Muscle of arm (tissue), 14 donors: Measurements from ENCODE around the gene SMC4. TPM values are rescaled to one million over a fixed set of nuclear protein-coding genes. Genes with fewer than 3 reads are reported as not detected.
"Not testable (repeated sequence)": the region's sequence is repeated elsewhere in the genome, so short reads cannot be mapped to it uniquely, and the experiment has no call there.

Experiments
- DNase-seq: peaks from one replicate; pipeline ENCODE4 v3.0.0-alpha.2; 2013
- long read RNA-seq, 11 donors: transcript quantifications; one replicate each; lab custom pipeline, GENCODE V29; 2026
- polyA plus RNA-seq, 12 donors: library from polyadenylated mRNA; unstranded; fragments of 120-200 nt; gene quantifications; one replicate each; pipeline ENCODE4 v1.2.1, GENCODE V29; 2013; ENCODE audit not compliant: insufficient read length in 12 of 12

The SMC4 gene
- 100 to 1,000 TPM in 3 of 12 donors, 10 to 100 TPM in 8, not detected in 1; 45.3 to 156 (median 89.3) TPM for polyA plus RNA-seq
- long read RNA-seq, donor 1, partial matches to known transcripts, result 7 of 13 reads
- long read RNA-seq, donor 1, other reads (novel, unspliced or antisense), result 0 of 13 reads
- long read RNA-seq, donor 2, full-length matches to known transcripts, result 3 of 10 reads
- long read RNA-seq, donor 2, partial matches to known transcripts, result 7 of 10 reads
- long read RNA-seq, donor 2, other reads (novel, unspliced or antisense), result 0 of 10 reads
- long read RNA-seq, donor 3, partial matches to known transcripts, result 6 of 8 reads
- long read RNA-seq, donor 3, other reads (novel, unspliced or antisense), result 0 of 8 reads
- long read RNA-seq, donor 4, partial matches to known transcripts, result 0 of 1 reads
- long read RNA-seq, donor 4, other reads (novel, unspliced or antisense), result 0 of 1 reads
- long read RNA-seq, donor 5, full-length matches to known transcripts, result 4 of 52 reads
- long read RNA-seq, donor 5, partial matches to known transcripts, result 48 of 52 reads
- long read RNA-seq, donor 5, other reads (novel, unspliced or antisense), result 0 of 52 reads
- long read RNA-seq, donor 6, full-length matches to known transcripts, result 3 of 3 reads
- long read RNA-seq, donor 6, partial matches to known transcripts, result 0 of 3 reads
- long read RNA-seq, donor 6, other reads (novel, unspliced or antisense), result 0 of 3 reads
- long read RNA-seq, donor 7, partial matches to known transcripts, result 5 of 7 reads
- long read RNA-seq, donor 7, other reads (novel, unspliced or antisense), result 0 of 7 reads
- long read RNA-seq, donor 8, full-length matches to known transcripts, result 4 of 29 reads
- long read RNA-seq, donor 8, partial matches to known transcripts, result 25 of 29 reads
- long read RNA-seq, donor 8, other reads (novel, unspliced or antisense), result 0 of 29 reads
- long read RNA-seq, donor 9, full-length matches to known transcripts, result 4 of 4 reads
- long read RNA-seq, donor 9, partial matches to known transcripts, result 0 of 4 reads
- long read RNA-seq, donor 9, other reads (novel, unspliced or antisense), result 0 of 4 reads
- long read RNA-seq, donor 10, full-length matches to known transcripts, result 2 of 16 reads
- long read RNA-seq, donor 10, partial matches to known transcripts, result 14 of 16 reads
- long read RNA-seq, donor 10, other reads (novel, unspliced or antisense), result 0 of 16 reads
- long read RNA-seq, donor 11, partial matches to known transcripts, result 30 of 31 reads
- long read RNA-seq, donor 11, other reads (novel, unspliced or antisense), result 0 of 31 reads

DNA sequence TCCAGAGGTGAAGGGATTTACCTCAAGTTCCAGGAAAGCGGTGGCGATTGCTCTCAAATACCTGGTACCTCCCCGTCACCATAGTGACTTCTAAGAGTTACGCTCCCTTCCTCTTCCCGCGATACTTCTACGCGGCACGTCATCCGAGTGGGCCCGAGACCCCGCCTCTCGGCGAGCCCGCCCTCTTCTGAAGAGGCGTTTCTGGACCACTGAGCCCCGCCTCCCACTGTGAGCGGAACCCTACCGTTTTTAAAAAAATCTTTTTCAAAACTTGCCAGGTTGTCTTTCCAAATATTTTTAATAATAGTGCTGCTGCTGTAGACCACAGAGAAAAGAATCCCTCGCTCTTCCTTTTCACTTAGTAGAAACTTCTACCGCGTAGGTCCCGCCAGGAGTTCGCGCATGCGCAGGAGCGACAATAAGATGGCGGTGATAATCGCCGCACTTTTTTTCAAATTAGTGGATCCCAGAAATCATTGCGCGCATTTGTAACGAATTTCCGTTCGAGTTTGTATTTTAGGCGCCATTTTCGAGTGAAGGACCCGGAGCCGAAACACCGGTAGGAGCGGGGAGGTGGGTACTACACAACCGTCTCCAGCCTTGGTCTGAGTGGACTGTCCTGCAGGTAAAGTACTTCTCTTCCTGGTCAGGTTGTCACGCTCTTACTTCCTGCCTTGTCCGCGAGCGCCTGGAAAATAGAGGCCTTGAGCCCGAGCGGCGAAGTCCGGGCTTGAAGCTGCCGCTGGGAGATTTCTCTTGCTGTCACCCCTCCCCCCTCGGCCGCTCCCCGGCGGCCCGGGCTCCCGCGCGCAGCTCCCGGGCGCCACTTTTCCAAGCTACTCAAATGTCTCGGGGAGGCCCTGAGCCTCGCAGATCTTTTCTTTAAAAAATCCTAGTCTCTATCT lies at the start of gene SMC4, which contains the start of gene IFT80:
TSS of gene SMC4 (plus strand) at position 526 of the 905 bp plus-strand sequence. CDS start 1,177 bp downstream, outside the sequence.
TSS of gene IFT80 (minus strand) at position 101 of the 905 bp plus-strand sequence. CDS start 14,625 bp downstream, outside the sequence.
- DNase-seq, result peak; percentile 97

DNA sequence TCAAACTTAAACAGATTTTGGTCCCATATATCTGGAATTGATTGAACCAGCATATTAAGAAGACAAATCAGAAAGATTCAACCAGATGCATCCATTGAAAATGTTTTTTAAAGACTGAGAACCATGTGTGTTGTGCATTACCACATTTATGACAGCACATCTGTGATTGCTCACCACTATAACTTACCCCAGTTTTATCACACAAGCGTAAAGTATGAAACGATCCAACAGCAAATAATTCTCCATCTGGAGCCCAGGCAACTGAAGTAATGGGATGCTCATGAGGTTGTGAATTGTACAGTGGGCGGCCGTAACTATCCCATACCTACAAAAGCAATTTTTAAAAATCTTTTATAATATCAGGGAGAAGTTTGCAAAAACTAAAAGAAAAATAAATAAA lies 43.6 kb upstream of the SMC4 start:
- no peak for DNase-seq

DNA sequence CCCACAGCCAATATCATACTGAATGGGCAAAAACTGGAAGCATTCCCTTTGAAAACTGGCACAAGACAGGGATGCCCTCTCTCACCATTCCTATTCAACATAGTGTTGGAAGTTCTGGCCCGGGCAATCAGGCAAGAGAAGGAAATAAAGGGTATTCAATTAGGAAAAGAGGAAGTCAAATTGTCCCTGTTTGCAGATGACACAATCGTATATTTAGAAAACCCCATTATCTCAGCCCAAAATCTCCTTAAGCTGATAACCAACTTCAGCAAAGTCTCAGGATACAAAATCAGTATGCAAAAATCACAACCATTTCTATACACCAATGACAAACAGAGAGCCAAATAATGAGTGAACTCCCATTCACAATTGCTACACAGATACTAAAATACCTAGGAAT lies 36.6 kb upstream of the SMC4 start:
- DNase-seq, result not testable (repeated sequence)

DNA sequence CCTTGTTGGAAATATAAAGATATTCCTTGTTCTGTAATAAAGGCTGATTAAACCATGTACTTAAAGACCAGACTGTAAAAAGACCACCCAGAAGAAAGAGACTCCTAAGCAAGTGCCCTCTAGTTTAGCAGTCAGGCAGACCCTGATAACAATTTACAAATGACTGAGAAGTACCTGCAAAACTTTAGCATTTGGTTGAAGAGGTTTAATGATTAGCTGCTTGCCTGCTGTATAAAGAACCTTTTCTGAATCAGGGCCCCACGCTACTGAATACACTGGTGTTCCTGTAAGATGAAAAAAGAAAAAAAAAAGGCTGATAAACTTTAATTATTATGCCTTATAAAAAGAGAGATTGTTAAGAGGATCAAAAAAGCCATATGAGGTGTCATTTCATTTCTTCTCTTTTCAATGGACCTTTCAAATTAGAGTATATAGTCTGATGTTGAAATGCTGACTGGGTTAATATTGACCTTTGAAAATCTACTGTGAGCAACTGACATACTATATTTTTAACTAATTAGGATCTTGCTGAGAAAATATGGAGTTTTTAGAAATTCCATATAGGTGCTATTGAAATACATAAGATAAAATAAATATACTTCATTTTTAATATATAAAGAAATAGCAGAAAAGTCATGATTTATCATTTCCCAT lies 33.5 kb upstream of the SMC4 start:
- DNase-seq, result no peak

DNA sequence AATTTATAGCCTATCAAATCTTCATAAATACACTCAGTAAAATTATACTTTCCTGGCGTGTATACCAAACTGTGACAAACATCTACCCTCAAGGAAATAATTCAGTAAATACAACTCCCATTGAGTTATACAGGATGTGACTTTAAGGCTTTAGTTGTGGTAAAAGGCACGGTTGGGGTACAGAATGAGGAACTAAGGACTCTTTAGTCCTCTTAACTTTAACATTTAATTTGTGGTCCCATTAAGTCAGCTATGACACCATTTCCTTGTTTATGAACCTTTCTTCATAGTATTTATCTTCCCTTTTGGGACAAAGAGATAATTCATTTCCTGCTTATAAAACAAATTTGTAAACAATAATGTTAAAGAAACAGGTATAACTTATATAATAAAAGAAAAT lies 30.6 kb upstream of the SMC4 start:
- DNase-seq, result no peak

DNA sequence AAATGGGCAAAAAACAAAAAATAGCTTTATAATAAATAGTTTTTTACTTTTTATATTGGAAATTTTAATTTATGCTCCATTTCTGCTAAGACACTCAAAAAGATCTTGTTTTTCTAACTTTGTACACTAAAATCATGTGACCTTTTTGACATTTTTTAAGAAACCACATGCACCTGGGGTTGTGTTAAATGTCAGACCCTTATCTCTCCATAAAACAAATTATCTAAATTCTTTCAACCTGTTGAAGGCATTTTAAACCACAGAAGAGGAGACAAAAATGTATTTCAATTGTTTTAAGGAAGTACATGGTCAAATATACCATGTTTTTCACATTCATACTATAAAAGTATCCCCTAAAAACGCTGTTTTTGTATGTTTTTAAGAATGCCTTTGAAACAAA lies 29.7 kb upstream of the SMC4 start:
- DNase-seq, result no peak

DNA sequence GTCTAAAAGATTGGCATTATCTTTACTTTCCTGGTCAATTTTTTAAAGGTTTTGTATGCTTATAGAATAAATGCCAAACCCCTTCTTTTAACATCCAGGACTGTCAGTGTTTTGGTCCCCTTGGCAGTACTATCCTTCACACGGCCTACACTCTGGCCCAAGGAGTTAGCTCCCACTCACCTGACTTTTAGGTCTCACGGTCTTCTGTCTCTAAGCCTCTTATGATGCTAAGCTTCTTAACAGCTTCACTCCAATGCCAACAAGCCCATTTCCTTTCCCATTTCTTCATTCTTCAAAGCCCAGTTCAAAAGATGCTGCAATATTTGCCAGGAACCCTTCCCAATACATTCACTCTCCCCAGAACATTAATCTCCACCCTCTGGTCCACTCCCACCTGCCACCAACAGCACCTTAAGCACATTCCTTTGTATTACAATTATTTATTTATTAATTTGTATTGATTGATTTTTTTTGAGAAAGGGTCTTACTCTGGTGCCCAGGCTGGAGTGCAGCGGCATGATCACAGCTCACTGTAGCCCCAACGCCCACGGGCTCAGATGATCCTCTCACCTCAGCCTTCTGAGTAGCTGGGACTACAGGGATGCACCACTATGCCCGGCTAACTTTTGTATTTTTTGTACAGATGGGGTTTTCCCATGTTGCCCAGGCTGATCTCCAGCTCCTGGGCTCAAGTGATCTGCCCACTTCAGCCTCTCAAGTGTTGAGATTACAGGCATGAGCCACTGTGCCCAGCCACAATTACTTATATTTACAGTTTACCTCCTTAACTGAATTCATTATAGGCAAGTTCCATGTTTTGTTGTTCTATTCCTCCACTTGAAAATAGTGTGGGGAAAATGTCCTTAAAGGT lies 28.2 kb upstream of the SMC4 start:
- no peak for DNase-seq

DNA sequence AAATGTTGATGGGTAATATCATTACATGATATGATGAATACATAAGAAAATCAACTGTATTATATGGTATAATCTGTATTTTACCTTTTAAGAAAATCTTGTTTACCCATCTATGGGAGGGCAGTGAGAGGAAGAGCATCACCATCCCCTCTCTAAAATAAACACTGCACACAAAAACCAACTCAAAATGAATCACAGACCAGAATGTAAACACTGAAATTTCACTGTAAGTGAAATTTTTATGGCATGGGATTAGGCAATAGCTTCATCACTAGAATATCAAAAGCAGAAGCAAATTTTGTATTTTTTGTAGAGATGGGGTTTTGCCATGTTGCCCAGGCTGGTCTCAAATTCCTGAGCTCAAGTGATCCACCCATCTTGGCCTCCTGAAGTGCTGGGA lies 26.7 kb upstream of the SMC4 start:
- DNase-seq, result no peak

DNA sequence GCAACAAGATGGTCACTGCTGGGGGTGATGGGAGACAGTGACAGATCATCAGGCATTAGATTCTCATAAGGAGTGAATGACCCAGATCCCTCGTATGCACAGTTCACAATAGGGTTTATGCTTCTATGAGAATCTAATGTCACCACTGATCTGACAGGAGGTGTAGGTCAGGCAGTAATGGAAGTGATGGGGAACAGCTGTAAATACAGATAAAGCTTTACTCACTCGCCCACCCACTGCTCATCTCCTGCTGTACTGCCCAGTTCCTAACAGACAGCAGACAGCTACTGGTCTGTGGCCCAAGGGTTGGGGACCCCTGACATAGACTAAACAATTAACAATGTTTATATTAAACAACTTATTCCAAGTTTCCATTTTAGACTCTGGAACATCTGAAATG lies 25.8 kb upstream of the SMC4 start:
- no peak for DNase-seq

DNA sequence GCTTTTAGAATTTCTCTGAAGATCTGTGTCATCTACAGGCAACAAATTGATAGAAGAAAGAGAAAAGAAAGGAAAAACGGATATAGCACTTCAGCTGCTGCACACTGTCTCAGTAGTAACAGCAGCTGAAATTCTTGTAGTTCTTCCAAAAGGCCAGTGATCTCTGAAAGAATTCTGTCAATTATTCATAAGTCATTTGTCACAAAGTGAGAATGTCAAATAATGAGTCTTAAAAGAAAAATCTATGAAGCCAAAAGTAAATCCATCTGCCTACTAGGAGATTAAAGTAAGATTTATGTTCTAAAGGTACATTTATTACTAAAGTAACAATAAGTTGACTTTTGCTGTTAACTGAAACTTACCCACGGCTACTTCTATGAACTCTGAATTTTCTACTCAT lies 25.0 kb upstream of the SMC4 start:
- no peak for DNase-seq

DNA sequence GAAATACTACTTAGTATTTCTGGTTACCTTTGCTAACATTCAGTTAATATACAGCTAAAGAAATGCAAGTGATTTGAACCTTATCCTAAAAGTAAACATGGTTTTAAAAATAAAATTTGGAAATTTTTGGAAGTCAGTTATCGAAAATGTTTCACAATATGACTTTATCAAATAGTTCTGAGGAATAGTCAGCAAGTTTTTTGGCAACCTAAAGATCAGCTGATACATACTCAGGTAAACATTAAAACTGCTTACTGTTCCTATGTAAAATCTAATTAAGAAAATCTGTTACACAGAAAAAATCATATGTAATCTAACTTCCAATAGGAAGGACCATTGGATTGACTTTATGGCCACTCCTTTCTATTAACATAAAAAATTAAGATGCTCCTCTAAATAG lies 24.5 kb upstream of the SMC4 start:
- no peak for DNase-seq

DNA sequence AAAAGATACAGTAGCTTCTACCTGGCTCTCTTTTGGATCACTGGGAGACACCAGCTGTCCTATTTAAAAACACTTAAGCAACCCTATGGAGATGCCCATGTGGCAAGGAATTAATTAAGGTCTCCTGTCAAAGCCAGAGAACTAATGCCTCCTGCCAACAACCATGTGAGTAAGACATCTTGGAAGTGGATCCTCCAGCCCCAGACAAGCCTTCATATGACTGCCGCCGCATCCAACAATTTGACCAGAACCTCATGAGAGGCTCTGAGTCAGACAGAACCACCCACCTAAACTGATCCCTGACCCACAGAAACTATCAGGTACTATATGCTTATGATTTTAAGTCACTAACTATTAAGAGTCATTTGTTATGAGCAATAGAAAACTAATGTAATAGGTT lies 22.8 kb upstream of the SMC4 start:
- DNase-seq, result no peak

DNA sequence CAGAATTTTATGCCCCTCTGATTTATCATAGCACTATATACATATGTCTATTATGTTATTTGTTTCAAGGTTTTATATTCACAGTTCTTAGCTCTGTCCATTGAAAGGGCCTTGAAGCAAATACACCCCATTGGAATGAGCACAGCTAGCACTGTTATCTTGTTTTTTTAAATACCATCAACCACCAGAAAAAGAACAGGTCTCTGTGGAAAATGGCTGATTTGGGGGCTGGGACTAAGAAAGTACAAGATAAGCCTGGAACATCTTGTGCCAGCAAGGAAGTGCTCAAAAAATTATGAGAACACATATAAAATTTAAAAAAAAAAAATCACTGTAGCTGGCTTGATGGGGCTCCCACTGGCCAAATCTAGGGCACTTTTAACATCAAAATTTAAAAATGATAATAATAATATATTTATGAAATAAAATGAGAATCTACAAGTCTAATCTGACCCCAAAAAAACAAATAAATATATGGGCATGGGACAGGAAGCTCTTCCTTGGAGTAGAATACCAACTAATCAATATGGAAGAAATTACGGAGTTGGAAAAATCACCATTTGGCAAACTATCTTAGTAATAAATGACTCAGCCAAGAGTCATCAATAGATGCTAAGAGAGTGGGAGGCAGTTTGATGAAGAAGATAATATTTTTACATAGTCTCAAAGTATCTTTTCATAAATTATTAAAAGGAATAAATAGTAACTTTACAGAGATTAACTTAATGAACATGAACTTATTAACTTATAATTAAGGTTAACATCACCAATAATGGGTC lies 20.9 kb upstream of the SMC4 start:
- no peak for DNase-seq

DNA sequence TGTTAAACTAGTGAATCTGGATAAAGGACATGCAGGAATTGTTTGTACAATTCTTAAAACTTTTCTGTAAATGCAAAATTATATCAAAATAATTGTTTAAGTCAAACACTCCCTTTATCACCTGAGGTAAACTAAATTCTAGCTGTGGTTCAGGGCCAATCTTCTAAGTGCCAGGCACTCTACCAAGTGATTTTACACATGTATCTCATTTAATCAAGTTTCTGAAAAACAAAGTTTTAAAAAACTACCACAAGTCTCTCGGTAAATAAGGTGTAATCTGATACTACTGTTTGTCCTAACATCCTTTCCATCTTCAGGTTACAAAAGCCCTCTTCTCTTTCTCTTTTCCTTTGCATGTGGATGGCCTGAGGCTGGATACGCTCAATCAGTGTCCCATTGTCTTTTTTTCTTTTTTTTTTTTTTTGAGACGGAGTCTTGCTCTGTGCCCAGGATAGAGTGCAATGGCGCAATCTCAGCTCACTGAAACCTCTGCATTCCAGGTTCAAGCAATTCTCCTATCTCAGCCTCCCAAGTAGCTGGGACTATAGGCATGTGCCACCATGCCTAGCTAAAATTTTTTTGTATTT lies 19.7 kb upstream of the SMC4 start:
- DNase-seq, result no peak

DNA sequence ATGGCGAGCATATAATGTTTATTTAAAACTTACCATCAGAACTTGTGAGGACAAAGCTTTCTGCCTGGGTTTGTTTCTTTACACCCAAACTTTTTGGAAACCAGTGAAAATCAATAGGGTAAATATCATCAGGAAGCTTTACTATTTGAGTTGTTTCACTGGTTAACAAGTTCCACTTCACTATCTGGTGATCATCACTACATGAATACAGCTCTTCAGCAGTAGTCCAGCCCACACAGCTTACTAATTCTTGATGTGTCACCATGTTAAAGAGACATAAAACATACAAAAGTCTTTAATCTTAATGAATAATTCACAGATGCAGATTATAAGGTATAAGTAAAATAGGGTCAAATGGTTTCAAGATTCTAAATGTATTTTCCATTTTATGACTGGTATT lies 18.0 kb upstream of the SMC4 start:
- no peak for DNase-seq

DNA sequence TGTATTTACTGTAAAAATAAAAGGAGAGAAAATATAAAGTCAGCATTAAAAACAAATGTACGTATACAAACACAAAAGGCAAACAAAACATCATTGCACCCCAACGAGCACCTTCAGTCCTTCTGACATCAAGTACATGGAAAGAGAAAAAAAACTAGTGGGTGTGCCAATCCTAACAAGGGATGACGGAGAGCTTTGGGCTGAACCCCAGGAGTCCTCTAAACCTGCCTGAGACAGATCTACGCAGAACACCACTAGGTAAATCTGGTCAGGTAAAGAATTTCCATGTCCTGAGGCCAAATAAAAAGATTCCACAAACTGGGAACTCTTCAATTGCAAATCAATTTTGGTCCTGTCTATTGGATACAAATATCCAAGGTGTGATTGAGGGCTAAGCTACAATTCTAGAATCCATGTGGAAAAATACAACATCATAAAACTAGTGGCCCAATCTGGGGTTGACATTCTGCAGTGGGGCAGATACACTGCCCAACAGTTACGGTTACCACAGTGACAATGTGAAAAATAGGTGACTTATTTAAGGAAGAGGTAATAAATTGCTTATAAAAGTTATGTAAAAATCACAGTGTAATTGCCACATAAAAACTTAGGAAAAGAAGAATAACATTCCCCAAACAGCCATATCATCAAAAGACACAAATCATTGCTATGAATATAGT lies 14.7 kb upstream of the SMC4 start:
- DNase-seq, result no peak

DNA sequence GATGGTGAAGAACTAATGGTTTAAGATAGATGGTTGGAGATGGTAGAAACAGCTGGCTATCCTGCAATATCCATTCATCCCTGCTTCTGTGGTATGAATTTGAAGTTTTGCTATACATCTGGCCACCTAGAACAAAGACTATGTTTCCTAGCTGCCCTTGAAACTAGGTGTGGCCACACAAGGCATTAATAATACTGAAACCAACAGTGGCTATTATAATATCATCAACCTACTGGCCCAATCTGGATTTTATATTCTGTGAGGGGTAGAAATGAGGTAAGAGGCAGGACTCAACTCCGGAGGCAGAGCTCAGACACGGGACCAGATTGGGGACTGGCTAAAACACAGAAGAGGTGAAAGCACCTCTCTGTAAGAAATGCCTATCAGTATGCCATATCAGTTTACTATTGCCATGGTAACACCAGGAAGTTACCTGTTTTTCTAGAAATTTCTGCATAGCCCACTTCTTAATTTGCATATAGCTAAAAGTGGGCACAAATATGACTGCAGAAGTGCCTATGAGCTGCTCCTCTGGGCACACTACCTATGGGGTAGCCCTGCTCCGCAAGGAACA lies 8.8 kb upstream of the SMC4 start:
- DNase-seq, result no peak
